Glutamatergic neuron (in vitro differentiated cells): ENCODE data around the gene DCST1. TPM values are rescaled to one million over a fixed set of nuclear protein-coding genes. Genes with fewer than 3 reads are reported as not detected.
A peak's percentile ranks its signal among the peaks of the same experiment; 100 is the strongest.

Experiments
- DNase-seq: peaks from one replicate; pipeline ENCODE4 v3.0.0; 2022
- H3K27ac Mint-ChIP-seq: one replicate; pipeline ENCODE4 v1.8.0; 2020; ENCODE audit warnings: mild to moderate bottlenecking, mixed read lengths, inconsistent platforms; ENCODE audit not compliant: unreplicated experiment
- H3K27me3 Mint-ChIP-seq: one replicate; pipeline ENCODE4 v1.8.0; 2020; ENCODE audit warnings: mild to moderate bottlenecking, moderate library complexity, mixed read lengths, inconsistent platforms; ENCODE audit not compliant: unreplicated experiment
- H3K36me3 Mint-ChIP-seq: one replicate; pipeline ENCODE4 v1.8.0; 2020; ENCODE audit warnings: mild to moderate bottlenecking, mixed read lengths, inconsistent platforms; ENCODE audit not compliant: unreplicated experiment
- H3K4me1 Mint-ChIP-seq: one replicate; pipeline ENCODE4 v1.8.0; 2020; ENCODE audit warnings: mild to moderate bottlenecking, low read depth, mixed read lengths, inconsistent platforms; ENCODE audit not compliant: unreplicated experiment
- H3K4me3 Mint-ChIP-seq: one replicate; pipeline ENCODE4 v1.8.0; 2020; ENCODE audit warnings: mild to moderate bottlenecking, mixed read lengths, inconsistent platforms; ENCODE audit not compliant: unreplicated experiment
- H3K9me3 Mint-ChIP-seq: one replicate; pipeline ENCODE4 v1.8.0; 2020; ENCODE audit warnings: mild to moderate bottlenecking, moderate library complexity, mixed read lengths, inconsistent platforms; ENCODE audit not compliant: unreplicated experiment
- total RNA-seq: library from RNA; stranded (reverse); fragmentation: NEBNext Ultra II Directional; extraction: Animal tissue kit (Norgen Biotek cat#: 25700); gene quantifications from one replicate; pipeline ENCODE4 v1.2.1, GENCODE V29; 2021; ENCODE audit not compliant: unreplicated experiment
- TF ChIP-seq, protein P1 (sequence below): fragments of 200-600 bp; sonication (generic); IDR thresholded peaks from one replicate; pipeline ENCODE4 v1.5.0; 2021; ENCODE audit not compliant: partially characterized antibody, unreplicated experiment

The DCST1 gene
- total RNA-seq, 1 donor from 2014 or later: not detected

DNA sequence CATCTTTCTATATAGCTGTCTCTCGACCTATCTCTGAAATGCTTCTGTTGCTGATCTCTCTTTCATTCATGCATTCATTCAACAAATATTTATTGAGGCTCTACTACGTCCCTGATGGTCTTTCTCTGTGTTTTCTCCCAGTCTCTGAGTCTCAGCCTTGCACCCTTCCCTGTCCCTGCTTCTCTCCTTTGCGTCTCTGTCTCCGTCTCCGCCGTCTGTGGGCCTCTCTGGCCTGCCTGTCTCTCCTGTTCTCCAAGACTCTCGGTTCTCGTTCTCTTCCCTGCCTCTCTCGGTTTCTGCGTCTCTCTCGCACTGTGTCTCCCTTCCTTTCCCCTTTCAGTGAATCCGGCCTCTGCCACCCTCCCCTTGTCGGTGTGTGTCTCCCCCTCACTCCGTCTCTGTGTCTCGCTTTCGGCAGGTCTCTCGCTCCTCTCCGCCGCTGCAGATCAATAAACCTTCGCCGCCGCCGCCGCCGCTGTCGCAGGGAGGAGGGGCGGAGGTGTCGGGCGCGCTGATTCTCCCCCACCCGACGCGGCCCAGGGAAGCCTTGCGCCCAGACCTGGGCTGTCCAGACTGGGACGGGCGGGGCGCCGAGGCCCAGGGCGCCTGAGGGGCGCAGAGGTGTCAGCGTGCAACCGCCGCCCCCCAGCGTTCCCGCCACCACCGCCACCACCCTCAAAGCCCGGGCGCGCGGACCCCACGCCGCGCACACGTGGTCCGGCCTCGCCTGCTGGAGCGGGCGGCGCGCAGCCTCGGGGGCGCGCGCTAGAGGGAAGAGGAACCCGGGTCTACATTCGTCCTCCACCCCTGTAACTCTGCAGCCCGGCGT is 48.1 kb downstream of the DCST1 start:
- Mint-ChIP-seq H3K36me3 (no peaks in the 10 kb centered on the region), H3K4me3 (peak overlapping the region; percentile 99), H3K4me1 (peaks cover 33% of the 10 kb centered on the region), H3K27me3 (peaks cover 35% of the 10 kb centered on the region), H3K9me3 (peaks cover 18% of the 10 kb centered on the region), H3K27ac (peak overlapping the region; percentile 94)
- TF ChIP-seq, protein P1, sequence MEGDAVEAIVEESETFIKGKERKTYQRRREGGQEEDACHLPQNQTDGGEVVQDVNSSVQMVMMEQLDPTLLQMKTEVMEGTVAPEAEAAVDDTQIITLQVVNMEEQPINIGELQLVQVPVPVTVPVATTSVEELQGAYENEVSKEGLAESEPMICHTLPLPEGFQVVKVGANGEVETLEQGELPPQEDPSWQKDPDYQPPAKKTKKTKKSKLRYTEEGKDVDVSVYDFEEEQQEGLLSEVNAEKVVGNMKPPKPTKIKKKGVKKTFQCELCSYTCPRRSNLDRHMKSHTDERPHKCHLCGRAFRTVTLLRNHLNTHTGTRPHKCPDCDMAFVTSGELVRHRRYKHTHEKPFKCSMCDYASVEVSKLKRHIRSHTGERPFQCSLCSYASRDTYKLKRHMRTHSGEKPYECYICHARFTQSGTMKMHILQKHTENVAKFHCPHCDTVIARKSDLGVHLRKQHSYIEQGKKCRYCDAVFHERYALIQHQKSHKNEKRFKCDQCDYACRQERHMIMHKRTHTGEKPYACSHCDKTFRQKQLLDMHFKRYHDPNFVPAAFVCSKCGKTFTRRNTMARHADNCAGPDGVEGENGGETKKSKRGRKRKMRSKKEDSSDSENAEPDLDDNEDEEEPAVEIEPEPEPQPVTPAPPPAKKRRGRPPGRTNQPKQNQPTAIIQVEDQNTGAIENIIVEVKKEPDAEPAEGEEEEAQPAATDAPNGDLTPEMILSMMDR: no peak
- peak; percentile 66 for DNase-seq

DNA sequence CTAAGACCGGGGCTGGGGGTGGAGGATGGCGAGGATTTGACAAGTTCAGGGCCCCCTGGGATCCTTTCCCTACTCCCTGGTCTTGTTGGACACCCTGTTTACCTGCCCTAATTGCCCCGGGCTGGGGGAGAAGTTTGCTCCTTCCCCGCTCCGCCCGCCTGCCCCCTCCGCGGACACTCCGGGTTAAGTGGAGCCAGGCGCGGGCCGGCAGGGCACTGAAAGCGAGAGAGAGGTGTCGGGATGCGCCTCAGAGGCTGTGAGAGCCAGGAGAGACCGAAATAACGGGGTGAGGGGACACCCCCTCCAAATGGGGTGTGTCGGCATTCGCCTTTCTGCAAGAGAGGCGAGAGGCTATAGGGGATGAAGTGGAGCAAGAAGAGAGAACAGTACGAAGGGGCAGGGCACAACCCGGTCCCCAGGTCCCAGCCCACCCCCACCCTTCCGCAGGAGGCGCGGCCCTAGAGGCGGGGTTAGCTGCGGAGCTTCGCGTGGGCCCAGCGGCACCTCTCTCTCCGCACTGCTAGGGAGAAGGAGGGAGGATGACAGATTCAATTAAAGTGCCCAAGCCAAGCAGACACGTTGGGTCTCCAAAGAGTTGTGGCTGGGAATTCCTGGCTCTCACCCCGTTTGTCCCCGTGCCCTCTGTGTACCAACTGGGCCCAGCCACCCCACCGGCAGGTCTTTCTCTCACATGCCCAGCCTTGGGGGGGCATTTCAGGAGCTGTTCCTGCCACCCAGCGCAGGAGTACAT is 48.9 kb downstream of the DCST1 start:
- Mint-ChIP-seq H3K4me3 (peak overlapping the region; percentile 69), H3K9me3 (peaks cover 21% of the 10 kb centered on the region), H3K27ac (no peak overlapping the region), H3K27me3 (peaks cover 35% of the 10 kb centered on the region), H3K4me1 (peaks cover 31% of the 10 kb centered on the region), H3K36me3 (no peaks in the 10 kb centered on the region)
- no peak for DNase-seq
- TF ChIP-seq, protein P1: no peak

DNA sequence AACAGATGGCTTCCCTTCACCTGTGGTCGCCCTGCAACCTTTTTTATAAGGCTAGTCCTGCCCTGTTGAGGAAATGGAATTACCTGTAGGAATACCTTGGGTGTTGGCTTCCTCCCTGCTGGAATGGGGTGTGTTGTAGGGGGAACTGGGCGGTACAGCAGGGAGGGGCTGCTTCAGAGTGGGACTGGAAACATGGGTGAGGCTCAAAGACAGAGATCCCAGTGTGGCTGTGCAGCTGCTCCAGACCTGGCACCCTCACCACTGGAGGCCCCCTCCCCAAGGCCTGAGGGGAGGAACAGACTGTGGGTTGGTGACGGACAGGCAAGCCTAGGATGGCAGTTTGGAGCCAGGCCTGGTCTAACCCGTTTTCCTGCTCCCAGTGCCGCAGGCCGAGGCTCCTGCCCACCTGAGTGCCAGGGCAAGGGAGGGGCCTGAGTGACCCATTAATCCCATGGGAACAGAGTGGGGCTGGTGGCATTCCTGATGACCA is 49.5 kb downstream of the DCST1 start:
- no peaks in the 10 kb centered on the region for H3K36me3 Mint-ChIP-seq
- peaks cover 17% of the 10 kb centered on the region for H3K9me3 Mint-ChIP-seq
- no peak for DNase-seq
- peak overlapping the region; percentile 34 for H3K4me3 Mint-ChIP-seq
- no peak overlapping the region for H3K27ac Mint-ChIP-seq
- TF ChIP-seq, protein P1: no peak
- peaks cover 25% of the 10 kb centered on the region for H3K4me1 Mint-ChIP-seq
- H3K27me3 Mint-ChIP-seq: peaks cover 30% of the 10 kb centered on the region

DNA sequence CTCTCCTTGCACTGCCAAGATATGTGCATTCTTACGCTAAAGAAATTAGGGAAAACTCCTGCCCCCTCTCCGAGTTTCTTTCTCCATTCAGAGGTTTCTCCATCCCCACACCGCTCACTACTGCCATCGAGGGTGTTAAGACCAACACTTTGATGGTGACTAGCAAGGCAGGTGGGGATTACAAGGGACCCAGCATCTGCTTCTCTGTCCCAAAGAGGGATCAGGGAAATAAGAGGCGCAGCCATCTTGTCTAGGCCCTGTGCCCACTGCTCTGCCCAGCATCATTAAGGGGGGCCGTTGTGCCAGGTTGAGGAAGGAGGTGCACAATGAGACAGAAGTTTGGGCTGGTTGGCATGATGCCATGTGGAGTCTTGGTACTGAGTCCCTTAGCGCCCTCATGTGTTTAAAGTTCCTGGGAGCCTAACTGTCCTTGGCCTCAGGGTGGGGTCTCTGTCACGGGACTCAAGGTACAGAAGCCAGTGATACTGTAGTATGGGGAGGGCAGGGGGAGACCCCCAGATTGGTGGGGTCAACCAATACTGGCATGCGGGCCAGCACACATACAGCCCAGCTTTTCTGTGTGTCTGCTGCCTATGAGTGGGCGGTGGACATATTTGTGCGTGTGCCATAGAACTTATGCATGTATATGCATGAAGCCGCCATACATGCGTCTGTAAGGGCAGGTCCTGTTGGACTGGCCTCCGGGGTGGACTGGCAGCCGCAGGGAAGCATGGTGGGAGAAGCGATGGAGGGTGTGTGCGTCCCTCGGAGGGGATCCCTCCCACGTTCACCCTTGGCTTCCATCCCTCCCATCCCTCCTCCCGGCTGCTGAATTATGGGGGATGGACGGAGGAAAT is 50.5 kb downstream of the DCST1 start:
- DNase-seq: no peak
- no peak overlapping the region for H3K27ac Mint-ChIP-seq
- TF ChIP-seq, protein P1: no peak
- peaks cover 29% of the 10 kb centered on the region for H3K27me3 Mint-ChIP-seq
- H3K9me3 Mint-ChIP-seq: peaks cover 13% of the 10 kb centered on the region
- peak overlapping the region; percentile 93 for H3K4me3 Mint-ChIP-seq
- no peaks in the 10 kb centered on the region for H3K36me3 Mint-ChIP-seq
- peaks cover 23% of the 10 kb centered on the region for H3K4me1 Mint-ChIP-seq
